Naive thymus-derived CD8-positive, alpha-beta T cell (primary cell): ENCODE measurements around the gene CLEC16A. TPM values are rescaled to one million over a fixed set of nuclear protein-coding genes. Genes with fewer than 3 reads are reported as not detected.
A peak's percentile ranks its signal among the peaks of the same experiment; 100 is the strongest.
"Not testable (repeated sequence)": the region's sequence is repeated elsewhere in the genome, so short reads cannot be mapped to it uniquely, and the experiment has no call there.

Experiments used
- ATAC-seq, 2 donors: fragments of 150-1000 bp; cut with Tn5 transposase in 1 of 2; sonication (Bioruptor Pico), chemical (Tn5 transposase) in 1 of 2; 1 replicate in 1 of 2; 2 replicates in 1 of 2; pipeline ENCODE4 v1.10.0; 2021; ENCODE audit warnings: mild to moderate bottlenecking in 2 of 2, moderate library complexity in 2 of 2
- POLR2A ChIA-PET: fragments of 350-600 bp; sonication (Branson Sonifier 250); formaldehyde crosslinking; loops from one replicate; lab custom pipeline; 2021; ENCODE audit warnings: antibody characterized with exemption; lab: Charles Lee
- DNase-seq, 10 donors: peaks; one replicate each; pipeline versions ENCODE4 v3.0.0 to v3.0.0-alpha.2; 2020 to 2022
- H3K27ac Mint-ChIP-seq, 10 donors: one replicate each; pipeline ENCODE4 v1.8.0; 2020 to 2022; ENCODE audit warnings: mild to moderate bottlenecking in 10 of 10, mixed read lengths in 10 of 10, moderate library complexity in 4 of 10, inconsistent platforms in 1 of 10
- H3K27me3 Mint-ChIP-seq, 5 donors: one replicate each; pipeline ENCODE4 v1.8.0; 2021 to 2022; ENCODE audit warnings: mixed read lengths in 5 of 5
- H3K36me3 Mint-ChIP-seq, 3 donors: one replicate each; pipeline ENCODE4 v1.8.0; 2020 to 2022; ENCODE audit warnings: mixed read lengths in 3 of 3, mild to moderate bottlenecking in 2 of 3, inconsistent platforms in 1 of 3
- H3K4me1 Mint-ChIP-seq, 4 donors: one replicate each; pipeline ENCODE4 v1.8.0; 2021 to 2022; ENCODE audit warnings: mixed read lengths in 4 of 4
- H3K4me3 Mint-ChIP-seq, 10 donors: one replicate each; pipeline ENCODE4 v1.8.0; 2020 to 2022; ENCODE audit warnings: mild to moderate bottlenecking in 10 of 10, mixed read lengths in 10 of 10, moderate library complexity in 6 of 10, inconsistent platforms in 1 of 10
- H3K9me3 Mint-ChIP-seq, 9 donors: one replicate each; pipeline ENCODE4 v1.8.0; 2020 to 2022; ENCODE audit warnings: mixed read lengths in 9 of 9, mild to moderate bottlenecking in 3 of 9, inconsistent platforms in 1 of 9, moderate library complexity in 1 of 9
- polyA plus RNA-seq, 3 donors: library from polyadenylated mRNA; unstranded; fragments of 300-500 nt; fragmentation: Illumina TruSeq; gene quantifications; one replicate each; pipeline ENCODE4 v1.2.3, GENCODE V29; 2021
- total RNA-seq, 8 experiments: library from RNA in 2 of 8; stranded (reverse) in 2 of 8; gene quantifications; one replicate each; pipeline ENCODE4 v1.2.3 and lab custom pipeline; 2021 to 2026

Gene CLEC16A
- total and polyA plus RNA-seq, 5 experiments from 2014 or later: 8.5 to 28.8 (median 19.4) TPM

DNA sequence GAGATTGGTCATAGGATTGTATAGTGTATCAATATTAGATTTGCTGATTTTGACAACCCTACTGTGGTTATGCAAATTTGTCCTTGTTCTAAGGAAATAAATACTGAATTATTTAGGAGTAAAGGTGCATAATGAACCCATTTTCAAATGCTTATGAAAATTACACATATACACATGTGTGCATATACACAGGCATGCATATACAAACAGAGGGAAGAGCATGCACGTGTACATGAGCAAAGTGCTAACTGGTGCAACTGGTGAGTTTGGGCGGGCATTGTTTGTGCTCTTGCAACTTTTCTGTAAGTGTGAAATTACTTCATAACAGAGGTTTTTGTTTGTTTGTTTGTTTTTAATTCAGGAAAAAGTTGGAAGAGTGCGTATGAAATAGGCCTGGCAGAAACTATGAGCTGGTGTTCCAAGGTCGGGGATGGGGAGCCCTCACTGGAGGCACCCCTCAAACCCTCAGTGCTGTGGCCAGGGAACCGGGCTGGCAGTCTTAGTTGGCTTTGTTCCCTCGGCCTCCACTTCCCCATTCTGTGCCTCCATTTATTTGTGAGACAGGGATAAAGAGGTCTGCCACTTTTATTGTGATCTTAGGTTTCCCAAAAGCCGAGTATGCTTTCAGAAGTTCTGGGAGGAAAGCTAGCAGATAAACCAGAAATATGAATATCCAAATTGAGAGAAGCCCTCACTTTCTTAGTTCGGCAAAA, 7.9 kb upstream of the CLEC16A start:
- POLR2A ChIA-PET: no interaction called here
- no peak for DNase-seq
- ATAC-seq: no peak
- Mint-ChIP-seq H3K4me3 (peak overlapping the region in 9 of 10 donors; percentile 12 to 96 (median 85)), H3K4me1 (peaks cover 45 to 89% (median 80%) of the 10 kb centered on the region in 4 donors), H3K9me3 (no peaks in the 10 kb centered on the region), H3K27ac (peak overlapping the region in 7 of 10 donors; percentile 3 to 80 (median 21)), H3K36me3 (peaks cover 0 to 39% (median under 1%) of the 10 kb centered on the region in 3 donors), H3K27me3 (no peaks in the 10 kb centered on the region)

DNA sequence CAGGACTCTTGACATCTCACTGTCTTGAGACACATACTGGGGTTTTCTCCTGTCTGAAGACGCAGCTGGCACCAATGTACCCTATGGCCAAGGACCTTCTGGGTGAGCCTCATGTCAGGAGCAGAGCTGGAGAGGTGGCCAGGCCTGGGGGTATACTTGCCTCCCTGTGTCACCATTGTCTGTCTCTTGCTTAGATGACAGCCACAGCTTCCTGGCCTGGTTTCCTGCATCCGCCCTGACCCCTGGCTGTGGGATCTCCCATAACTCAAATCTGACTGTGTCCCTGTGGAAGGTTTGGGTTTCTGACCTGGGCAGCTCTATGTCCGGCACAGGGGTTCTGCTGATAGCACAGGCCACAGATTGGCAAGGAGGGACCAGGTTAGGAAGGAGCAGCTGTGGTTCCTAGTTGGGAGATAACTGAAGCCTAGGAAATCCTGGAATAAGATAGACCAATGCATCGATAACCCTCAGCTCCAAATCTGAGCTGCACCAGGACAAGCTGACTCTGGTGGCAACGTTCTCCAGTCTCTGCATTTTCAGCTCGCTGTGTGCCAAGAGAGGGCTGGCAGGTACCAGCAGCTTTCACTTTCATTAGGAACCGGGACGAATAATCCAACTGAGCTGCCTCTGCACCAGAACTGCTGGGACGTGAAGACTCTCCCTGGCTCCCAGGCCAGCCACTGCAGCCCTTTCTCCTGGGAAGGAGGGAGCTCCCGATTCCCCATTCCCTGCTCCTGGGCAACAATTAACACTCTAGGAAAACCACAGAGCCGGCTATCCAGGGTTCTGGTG, 7.1 kb upstream of the CLEC16A start:
- H3K9me3 Mint-ChIP-seq: no peaks in the 10 kb centered on the region
- peaks cover 45 to 83% (median 81%) of the 10 kb centered on the region in 4 donors for H3K4me1 Mint-ChIP-seq
- H3K27me3 Mint-ChIP-seq: no peaks in the 10 kb centered on the region
- DNase-seq (no peak), ATAC-seq (no peak)
- H3K36me3 Mint-ChIP-seq: peaks cover 0 to 31% (median 0%) of the 10 kb centered on the region in 3 donors
- H3K4me3 Mint-ChIP-seq: peak overlapping the region; percentile 72 to 96 (median 92)
- H3K27ac Mint-ChIP-seq: peak overlapping the region in 8 of 10 donors; percentile 26 to 88 (median 77)
- POLR2A ChIA-PET: no interaction called here

DNA sequence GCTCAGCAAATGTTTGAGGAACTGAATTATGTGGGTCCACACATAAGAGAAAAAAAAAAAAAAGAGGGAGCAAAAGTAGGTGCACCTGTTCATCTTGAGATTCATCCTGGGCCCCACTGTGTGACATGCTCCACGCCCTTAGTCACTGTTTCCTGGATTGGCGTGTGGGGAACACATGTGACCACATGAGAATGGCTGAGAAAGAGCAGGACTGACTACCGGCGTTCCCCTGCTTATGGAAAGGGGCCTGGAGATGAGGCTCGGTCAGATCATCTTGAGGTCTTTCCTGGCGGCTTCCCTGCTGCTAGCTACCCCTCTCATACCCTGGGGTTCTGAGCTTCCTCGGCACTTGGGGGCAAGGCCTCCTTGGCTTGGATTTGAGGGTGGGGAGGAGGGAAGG, 6.0 kb upstream of the CLEC16A start:
- Mint-ChIP-seq H3K9me3 (no peaks in the 10 kb centered on the region), H3K4me1 (peaks cover 45 to 89% (median 83%) of the 10 kb centered on the region in 4 donors), H3K27me3 (no peaks in the 10 kb centered on the region), H3K27ac (peak overlapping the region in 7 of 10 donors; percentile 27 to 81 (median 65)), H3K36me3 (peaks cover 0 to 21% (median 0%) of the 10 kb centered on the region in 3 donors), H3K4me3 (peak overlapping the region; percentile 72 to 96 (median 92))
- POLR2A ChIA-PET: no interaction called here
- no peak for ATAC-seq
- no peak for DNase-seq

DNA sequence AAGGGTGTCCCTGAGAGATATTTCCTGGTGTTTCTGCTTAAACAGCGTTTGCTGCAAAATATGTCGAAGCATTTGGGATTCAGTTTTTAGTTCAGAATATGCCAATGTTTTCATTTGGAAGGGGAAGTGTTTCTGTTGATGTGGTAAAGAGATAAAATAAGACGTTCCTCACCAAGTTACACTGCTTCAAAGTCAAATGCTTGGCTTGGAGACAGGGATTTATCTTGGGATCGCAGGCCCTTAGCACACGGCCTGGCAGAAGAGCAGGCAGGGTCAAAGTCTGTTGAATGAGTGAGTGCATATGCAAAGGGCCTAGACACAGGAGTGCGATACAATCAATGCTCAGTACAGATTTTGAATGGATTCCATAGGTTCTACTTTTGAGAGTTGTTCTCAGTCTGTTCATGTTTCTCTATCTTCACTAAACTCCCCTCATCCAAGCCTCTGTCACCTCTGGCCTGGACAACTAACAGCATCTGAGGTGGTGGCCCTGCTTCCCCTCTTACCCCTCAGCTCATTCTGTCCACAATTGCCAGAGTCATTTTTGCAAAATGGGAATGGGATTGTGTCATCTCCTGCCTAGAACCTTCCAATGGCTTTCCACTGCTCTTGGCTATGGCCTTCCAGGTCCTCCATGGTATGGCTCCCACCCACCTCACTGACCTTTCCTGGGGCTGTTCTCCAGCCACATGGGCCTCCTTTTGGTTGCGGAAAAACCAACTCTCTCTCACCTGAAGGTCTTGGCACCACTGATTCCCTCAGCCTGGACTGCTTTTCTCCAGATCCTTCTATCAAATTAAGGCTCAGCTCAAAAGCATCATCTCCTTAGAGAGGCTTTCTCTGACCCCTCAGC, 5.3 kb upstream of the CLEC16A start:
- Mint-ChIP-seq H3K4me3 (peak overlapping the region; percentile 85 to 96 (median 92)), H3K9me3 (no peaks in the 10 kb centered on the region), H3K27me3 (no peaks in the 10 kb centered on the region), H3K4me1 (peaks cover 43 to 87% (median 82%) of the 10 kb centered on the region in 4 donors), H3K27ac (peak overlapping the region; percentile 21 to 81 (median 55)), H3K36me3 (peaks cover 0 to 17% (median 0%) of the 10 kb centered on the region in 3 donors)
- ATAC-seq: no peak
- no peak for DNase-seq
- POLR2A ChIA-PET: interaction anchor here (1.4 kb wide), 1 partner anchor 8 kb away, joined by 3 read pairs; no protein-coding TSS in a partner anchor

DNA sequence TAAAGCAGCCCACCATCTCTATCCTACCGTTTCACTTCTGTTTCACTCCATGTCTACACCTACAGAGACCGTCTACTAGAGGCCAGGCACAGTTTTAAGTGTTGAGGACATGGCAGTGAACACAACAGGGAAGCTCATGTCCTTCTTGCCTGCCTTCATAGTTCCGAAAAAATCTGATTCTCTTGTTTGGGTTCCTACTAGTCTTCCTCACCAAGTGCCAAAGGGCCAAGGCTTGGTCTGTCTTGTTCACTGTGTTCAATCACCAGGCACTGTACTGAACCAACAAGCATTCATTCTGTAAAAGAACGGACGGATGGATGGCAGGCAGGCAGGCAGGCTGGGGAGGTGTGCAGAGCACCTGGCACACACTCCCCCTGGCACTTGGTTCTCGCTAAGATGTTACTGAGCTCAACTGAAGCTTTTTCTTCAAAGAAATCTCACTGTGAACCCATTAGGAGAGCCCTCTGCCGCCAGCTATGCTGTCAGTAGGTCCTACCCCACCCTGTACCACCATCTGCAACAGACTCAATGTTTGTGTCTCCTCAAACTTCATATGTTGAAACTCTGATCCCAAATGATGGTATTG, 4.6 kb upstream of the CLEC16A start:
- ATAC-seq (no peak), DNase-seq (no peak)
- Mint-ChIP-seq H3K27ac (peak overlapping the region in 9 of 10 donors; percentile 4 to 92 (median 61)), H3K36me3 (peaks cover 0 to 17% (median 0%) of the 10 kb centered on the region in 3 donors), H3K4me1 (peaks cover 44 to 87% (median 82%) of the 10 kb centered on the region in 4 donors), H3K9me3 (no peaks in the 10 kb centered on the region), H3K27me3 (no peaks in the 10 kb centered on the region), H3K4me3 (peak overlapping the region; percentile 85 to 96 (median 92))
- POLR2A ChIA-PET: interaction anchor here (1.4 to 1.6 kb wide), 2 partner anchors 9 to 195 kb away, joined by 3 to 5 read pairs; no protein-coding TSS in a partner anchor

DNA sequence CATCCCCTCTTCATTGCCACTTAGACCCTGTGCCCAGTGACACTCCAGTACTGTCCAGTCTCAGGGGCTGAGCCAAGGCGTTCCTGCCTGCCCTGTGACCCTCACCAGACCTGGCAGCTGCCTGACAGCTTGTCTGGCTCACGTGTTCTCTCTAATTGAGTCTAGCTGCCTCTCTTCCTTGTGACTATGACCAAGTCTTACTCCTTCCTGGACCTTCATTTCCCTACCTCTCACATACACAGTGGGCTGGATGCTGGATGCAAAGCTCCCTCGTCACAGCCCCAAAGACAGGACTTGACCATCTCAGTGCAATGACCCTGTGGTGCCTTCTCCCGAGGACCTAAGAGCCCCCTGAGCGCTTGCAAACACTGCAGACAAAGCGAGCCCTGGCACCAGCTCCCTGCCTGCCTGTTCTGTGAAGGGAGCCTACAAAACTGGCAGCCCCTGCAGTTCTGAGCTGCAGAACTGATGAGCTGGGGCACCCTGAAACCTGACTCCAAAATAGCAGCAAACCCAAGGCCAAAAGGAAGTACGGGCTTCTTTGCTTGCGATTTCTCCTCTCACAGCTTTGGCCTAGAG, 3.8 kb upstream of the CLEC16A start:
- DNase-seq (no peak), ATAC-seq (no peak)
- POLR2A ChIA-PET: interaction anchor here (0.5 to 1.6 kb wide), 5 partner anchors 14 to 979 kb away, joined by 3 to 5 read pairs (median 3); no protein-coding TSS in a partner anchor
- Mint-ChIP-seq H3K27me3 (no peaks in the 10 kb centered on the region), H3K36me3 (peaks cover 0 to 14% (median 0%) of the 10 kb centered on the region in 3 donors), H3K9me3 (no peaks in the 10 kb centered on the region), H3K27ac (peak overlapping the region; percentile 73 to 92 (median 85)), H3K4me1 (peaks cover 43 to 87% (median 83%) of the 10 kb centered on the region in 4 donors), H3K4me3 (peak overlapping the region; percentile 85 to 96 (median 92))

DNA sequence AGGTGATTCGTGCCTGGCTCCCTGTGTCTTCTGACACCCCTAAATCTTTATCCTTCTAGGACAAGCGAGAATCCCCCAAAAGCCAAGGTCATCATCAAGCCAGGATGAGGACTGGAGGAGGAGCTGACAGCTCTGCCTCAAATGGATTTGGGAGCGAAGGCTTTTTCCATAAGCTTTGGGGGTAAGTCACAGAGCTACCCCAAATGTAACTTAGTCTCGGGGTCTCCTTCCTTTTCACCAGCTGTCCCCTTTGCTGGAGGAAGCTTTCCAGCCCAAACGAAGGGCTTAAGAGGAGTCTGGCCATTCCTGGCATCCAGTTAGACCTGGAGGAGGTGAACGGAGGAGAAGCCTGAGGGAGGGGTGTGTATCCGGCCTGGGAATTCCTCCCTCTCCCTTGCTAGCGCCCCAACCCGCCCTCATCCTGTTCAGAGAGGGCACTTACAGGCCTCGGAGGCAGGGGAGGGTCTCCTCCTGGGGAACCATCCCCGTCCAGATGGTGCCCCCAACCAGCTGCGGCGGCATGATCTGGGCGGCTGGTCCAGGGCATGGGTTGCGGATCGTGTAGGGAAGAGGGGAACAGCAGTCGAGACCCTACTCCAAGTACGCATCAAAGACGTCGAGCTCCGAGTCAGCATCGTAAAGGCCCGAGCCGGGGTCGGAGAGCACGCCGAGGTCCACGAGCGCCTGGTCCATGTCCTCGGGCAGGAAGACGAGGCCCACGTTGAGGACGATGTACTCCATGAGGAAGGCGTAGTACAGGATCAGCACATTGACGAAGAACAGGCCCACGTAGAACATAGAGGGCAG, 3.0 kb upstream of the CLEC16A start:
- Mint-ChIP-seq H3K9me3 (no peaks in the 10 kb centered on the region), H3K4me3 (peak overlapping the region; percentile 85 to 96 (median 92)), H3K4me1 (peaks cover 44 to 87% (median 83%) of the 10 kb centered on the region in 4 donors), H3K27ac (peak overlapping the region; percentile 60 to 94 (median 86)), H3K27me3 (no peaks in the 10 kb centered on the region), H3K36me3 (peaks cover 0 to 9% (median 0%) of the 10 kb centered on the region in 3 donors)
- DNase-seq: peak in 2 of 10 donors; percentile 16 to 60
- no peak for ATAC-seq
- POLR2A ChIA-PET: interaction anchor here (0.5 to 1.6 kb wide), 6 partner anchors 15 to 978 kb away, joined by 3 to 12 read pairs (median 4); partner anchors contain the start of gene SOCS1

DNA sequence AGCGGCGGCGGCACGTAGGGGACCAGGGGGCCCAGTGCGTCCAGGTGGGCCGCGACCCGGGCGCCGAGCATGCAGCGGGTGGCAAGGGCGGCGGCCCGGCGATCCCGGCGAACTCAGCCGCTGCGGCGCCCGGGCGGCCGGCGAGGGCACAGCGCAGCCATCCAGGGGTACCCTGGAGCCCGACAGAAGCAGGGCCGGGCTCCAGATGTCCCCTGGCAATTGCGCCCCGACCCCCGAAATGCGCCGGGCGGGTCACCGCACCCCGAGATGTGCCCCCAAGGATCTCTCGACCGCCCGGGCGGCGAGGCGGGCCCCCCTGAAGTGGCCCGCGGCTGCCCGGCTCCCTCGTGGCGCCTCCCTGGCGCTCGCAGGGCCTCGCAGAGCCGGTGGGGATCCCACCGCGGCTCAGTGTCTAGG, 2.4 kb upstream of the CLEC16A start:
- POLR2A ChIA-PET: interaction anchor here (1.0 to 1.3 kb wide), 4 partner anchors 198 to 1851 kb away, joined by 6 to 12 read pairs (median 6); partner anchors contain the start of genes HAPSTR1, NUBP1, SOCS1 and TXNDC11
- not testable (repeated sequence) for H3K27me3 Mint-ChIP-seq, H3K36me3 Mint-ChIP-seq, DNase-seq, H3K9me3 Mint-ChIP-seq
- Mint-ChIP-seq H3K4me3 (peak overlapping the region; percentile 85 to 96 (median 92)), H3K4me1 (peaks cover 39 to 87% (median 82%) of the 10 kb centered on the region in 4 donors), H3K27ac (peak overlapping the region in 5 of 10 donors; percentile 78 to 94 (median 89))
- ATAC-seq: peak; percentile 6 to 16

DNA sequence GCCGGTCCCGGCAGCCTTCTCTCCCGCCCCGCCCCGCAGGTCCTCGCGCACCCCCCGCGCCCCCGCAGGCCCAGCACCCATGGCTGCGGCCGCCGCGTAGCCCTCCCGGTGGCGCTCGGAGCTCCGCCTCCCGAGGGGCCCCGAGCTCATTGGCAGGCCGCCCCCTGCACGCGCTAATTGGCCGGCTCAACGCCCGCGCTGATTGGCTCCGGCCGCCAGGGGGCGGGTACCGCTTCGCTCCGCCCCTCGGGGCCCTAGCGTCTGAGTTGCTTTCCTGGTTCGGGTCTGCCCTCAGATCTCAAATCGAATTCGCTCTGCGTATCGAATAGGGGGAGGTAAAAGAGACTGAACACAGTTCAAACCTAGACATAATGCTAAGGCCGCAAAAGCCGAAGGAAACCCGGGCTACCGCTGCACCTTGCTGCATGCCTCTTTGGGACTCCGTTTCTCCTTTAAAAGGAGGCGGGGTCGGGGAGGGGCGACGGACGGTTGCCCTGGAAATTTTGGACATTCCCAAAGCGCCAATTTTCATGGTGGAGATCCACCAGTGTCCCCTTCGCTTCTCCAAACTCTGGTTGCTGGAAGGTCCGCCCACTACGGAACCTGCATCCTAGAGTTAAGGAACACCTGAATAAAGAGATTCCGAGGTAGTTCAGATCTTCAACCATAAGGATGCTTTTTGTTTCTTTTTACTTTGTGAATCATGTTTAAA, 1.9 kb upstream of the CLEC16A start, which contains the start of gene DEXI:
Gene DEXI (minus strand): TSS at position 117 of the 712 bp plus-strand sequence. CDS start 463 bp downstream, outside the sequence.
- H3K9me3 Mint-ChIP-seq: no peaks in the 10 kb centered on the region
- peak; percentile 81 to 85 for ATAC-seq
- peak; percentile 91 to 96 (median 95) for DNase-seq
- POLR2A ChIA-PET: interaction anchor here (1.0 to 1.3 kb wide), 4 partner anchors 199 to 1851 kb away, joined by 6 to 12 read pairs (median 6); partner anchors contain the start of genes HAPSTR1, NUBP1, SOCS1 and TXNDC11
- H3K4me3 Mint-ChIP-seq: peak within 1 kb of the TSS; percentile 85 to 96 (median 92)
- peaks cover 0 to 7% (median 0%) of the 10 kb centered on the region in 3 donors for H3K36me3 Mint-ChIP-seq
- peaks cover 39 to 87% (median 82%) of the 10 kb centered on the region in 4 donors for H3K4me1 Mint-ChIP-seq
- no peaks in the 10 kb centered on the region for H3K27me3 Mint-ChIP-seq
- H3K27ac Mint-ChIP-seq: peak within 1 kb of the TSS; percentile 60 to 94 (median 88)

DNA sequence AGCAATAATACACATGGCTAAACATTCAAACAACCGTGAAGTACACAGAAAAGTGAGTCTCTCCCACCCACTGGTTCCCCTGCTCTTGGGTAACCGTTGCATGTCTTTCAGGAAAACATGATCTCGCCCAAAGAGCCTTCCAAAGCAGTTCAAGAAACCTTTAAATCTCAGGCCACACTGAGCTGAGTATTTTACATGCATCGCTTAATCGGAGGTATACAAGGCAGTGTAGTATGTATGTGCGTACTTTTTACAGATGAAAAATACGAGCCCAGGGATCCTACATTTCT, 1.4 kb upstream of the CLEC16A start:
- Mint-ChIP-seq H3K27ac (peak overlapping the region in 9 of 10 donors; percentile 52 to 93 (median 85)), H3K4me1 (peaks cover 37 to 83% (median 79%) of the 10 kb centered on the region in 4 donors), H3K4me3 (peak overlapping the region; percentile 74 to 91 (median 84)), H3K9me3 (no peaks in the 10 kb centered on the region), H3K36me3 (peaks cover 0 to 7% (median 0%) of the 10 kb centered on the region in 3 donors), H3K27me3 (no peaks in the 10 kb centered on the region)
- DNase-seq (no peak), ATAC-seq (no peak)
- POLR2A ChIA-PET: no interaction called here
